GM20431 (cell line): ENCODE data around the gene GIPC2.

Experiments used
- in situ Hi-C: fragments of 300-500 bp; cut with MseI, MboI; formaldehyde crosslinking; loops from one replicate; pipeline ENCODE4 v1.15.0; 2020; ENCODE audit warnings: low sequenced_read_pairs; ENCODE audit not compliant: unreplicated experiment

The GIPC2 gene

DNA sequence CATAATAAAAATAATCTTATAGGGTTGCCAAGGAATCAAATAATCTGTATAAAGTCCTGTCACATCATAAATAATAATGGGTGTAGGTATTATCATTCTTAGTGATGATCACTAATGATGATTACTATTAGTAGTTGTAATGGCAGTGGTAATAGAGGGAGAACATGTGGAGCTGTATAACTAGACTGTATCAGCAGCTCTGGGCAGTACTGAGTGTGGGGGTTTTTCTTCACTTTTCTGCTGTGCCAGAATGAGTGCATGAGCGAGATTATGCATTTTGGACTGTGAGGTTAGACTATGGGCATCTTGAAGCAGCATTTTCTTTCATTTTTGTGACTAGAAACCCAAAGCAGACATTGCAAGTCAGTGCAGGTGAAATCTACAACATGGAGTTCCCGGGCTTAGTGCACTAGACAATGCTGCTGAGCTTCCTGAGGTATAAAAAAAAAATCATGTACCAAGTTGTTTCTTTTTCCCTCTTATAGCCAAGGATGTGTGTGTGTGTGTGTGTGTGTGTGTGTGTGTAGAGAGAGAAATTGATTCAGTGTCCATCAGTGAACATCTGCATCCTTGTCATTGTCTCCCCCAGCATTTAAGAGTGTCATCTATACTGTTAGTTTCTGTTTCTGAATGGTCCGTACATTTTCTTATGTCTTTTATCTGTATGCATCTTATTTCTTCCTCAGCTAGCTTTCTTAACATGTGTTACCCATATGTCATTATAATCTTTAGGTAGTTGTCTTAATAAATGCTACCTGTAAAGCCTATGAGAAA is 86.6 kb downstream of the GIPC2 start:
- in situ Hi-C loops, result loop anchor here (10.0 kb wide), 1 partner anchor 472 kb away; no protein-coding TSS in a partner anchor

DNA sequence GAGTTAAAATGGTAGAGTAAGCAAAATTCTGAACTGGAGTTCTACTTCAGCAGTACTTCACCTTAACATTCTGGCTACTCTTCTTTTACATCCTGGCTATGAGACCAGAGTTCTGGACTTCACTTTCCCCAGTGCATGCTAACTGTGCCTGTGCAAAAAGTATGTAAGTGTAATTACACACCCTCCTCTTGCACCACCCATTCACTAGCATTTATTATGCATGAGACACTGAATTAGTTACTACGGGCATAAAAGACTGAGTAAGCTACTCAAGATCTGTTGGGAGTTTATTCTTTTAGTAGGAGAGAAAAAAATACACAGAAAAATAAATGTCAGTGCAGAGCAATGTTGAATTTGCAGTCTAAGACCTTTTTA is 87.2 kb downstream of the GIPC2 start:
- in situ Hi-C loops, result loop anchor here (10.0 kb wide), 1 partner anchor 472 kb away; no protein-coding TSS in a partner anchor

DNA sequence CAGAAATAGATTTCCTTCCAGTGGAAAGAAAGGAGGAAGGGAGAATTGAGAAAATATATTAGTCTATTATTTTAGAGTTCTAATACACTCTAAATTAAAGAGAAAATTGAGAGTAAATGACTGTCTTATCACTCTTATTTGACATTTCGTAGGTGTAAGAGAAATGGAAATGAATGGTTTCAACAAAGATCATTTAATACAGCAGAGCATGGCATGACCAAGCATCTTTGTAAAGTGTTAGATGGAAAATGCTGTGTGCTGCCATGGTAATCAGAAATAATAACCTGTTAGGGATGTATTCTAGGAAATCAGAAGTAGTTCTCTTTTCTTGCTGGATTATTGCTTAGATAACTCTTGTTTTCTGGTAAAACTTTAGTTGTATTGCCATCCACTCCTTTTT is 90.9 kb downstream of the GIPC2 start:
- in situ Hi-C loops, result loop anchor here (10.0 kb wide), 1 partner anchor 468 kb away; no protein-coding TSS in a partner anchor

DNA sequence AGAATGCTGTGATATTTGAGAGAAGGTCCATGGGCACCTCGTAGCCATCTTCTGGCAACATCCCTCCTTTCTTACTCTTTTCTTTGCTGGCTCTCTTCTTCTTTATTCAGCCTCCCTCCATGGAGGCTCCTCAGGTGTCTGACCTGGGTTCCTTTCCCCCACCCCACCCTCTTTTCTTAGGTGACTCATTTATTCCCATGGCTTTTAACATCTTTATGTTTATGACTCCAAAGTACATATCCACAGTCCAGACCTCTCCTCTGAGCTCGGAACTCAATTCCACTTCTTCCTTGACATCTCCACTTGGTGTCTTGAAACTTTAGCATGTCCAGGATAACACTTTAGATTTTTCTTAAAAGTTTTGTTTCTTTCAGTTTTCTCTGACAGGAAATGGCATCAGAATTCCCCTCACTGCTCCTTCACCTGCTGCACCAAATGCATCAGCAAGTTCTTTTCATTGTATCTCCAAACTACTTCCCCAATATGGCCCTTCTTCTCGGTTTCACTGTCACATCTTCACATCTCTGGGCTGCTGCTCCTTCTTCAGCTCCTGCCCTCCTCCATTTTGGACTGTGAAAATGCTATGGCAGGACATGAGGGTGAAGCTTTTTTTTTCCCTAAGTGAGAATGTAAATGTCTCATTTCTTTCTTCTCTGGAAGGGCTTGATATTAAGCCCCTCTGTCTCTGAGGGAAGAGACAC is 95.9 kb downstream of the GIPC2 start:
- in situ Hi-C loops, result no loop called here

DNA sequence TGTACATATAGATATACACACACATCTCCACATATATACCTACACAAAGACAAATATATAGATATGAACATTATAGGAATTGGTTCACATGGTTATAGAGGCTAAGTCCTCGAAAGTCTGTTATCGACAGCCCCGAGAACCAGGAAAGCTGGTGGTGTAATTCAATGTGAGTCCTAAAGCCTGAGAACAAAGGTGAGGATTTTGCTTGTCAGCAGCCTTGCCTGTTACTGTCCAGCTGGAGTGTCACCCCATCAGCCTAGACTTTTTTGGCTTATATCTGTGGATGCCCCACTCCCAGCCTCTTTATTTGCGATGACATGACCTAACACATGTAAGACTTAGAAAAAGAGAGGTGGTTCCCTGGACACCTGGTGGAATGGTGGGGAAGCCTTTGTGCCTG is 97.0 kb downstream of the GIPC2 start:
- in situ Hi-C loops, result no loop called here

DNA sequence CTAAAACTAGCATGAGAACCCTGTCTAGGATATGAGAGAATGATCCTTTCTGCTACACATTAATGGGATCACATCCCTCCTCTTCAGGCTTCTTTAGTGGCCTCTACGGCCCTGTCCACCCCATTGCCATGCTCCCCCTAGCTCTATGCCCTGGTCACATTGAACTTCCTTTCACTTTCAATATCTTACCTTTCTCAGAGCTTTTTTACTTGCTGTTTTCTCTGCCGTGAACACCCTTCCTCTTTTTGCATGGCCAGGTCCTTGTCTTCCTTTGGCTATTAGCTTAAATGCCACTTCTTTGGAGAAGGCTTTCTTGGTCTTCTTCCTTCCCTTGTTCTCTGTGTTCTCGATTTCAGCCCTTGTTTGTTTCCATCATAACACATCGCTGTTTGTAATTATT is 97.4 kb downstream of the GIPC2 start:
- in situ Hi-C loops, result no loop called here

DNA sequence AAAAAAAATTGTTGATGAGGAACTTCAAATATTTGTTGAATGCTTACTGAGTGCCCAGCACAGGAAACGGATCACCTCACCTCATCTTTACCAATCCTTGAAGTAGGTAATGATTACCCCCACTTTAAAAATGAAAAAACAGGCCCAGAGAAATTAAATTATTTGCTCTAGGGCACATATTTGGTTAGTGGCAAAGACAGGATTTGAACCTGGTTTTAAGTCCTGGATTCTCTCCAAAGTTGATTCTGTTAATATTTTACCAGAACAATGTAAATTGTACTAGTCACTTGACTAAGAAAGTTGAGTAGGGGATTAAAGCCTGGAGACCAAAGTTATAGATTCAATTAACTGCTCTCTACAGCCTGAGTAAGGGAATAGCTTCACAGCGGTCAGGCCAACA is 97.9 kb downstream of the GIPC2 start:
- in situ Hi-C loops, result no loop called here

DNA sequence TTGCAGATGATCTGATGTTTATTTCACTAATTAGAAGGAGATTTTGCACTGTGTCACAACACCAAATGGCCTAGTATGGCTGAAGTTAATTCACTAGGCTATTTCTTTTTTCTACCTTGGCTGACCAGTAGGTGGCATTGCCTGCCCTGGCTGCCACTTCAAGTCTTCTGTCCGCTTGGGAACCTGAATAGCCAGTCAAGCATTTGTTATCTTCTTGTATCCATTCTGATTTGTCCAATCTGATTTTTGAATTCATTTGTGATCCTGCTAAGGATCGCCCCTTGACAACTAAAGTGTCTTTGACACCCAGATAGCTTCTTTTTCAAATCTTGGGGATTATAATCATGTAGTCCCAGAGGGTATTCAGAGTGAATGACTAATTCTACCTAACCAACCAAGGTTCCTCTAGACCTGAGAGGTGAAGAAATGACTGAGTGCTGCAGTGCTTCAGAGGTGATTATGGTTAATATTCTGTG is 99.4 kb downstream of the GIPC2 start:
- in situ Hi-C loops, result no loop called here

DNA sequence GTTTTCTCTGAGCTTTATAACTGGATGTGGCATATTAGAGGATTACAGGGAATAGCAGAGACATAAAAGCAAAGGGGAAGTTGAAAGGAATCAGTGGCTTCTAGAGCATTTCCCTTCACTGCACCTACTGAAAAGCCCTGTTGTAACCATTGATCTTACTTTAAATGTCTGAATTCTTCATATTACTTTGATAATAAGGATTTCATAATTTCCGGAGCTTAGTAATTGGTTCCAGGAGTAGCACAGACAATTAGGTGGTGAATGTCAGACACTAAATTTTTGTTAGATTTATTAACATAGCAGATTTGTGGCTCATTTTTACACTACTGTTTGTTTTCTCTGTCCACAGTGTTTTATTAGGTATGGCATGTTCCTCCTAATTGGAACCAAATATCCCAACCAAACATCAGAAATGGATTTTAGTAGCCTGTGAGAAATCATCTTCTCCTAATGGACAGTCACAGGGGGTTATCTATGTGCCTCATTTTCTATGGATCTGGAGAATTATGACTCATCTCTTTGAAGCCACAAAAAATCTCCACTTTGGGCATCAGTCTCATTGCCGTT is 100.5 kb downstream of the GIPC2 start:
- in situ Hi-C loops, result no loop called here

DNA sequence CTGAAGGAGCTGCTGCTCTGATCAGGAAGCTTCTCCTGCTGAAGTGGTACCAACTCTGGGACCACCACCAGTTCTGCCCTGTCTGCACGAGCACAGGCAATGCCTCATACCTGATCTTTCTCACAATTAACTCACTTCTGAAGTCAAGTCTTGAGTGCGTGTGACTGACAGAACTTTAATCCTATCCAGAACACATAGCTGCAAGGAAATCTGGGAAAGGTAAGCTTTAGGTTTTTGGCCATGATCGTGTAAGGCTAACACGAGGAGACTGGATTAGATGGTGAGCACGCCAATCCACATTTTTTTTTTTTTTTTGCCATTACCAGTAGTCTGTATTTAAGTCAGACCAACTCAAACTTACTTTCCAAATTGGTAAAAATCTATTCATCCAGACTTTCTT is 101.3 kb downstream of the GIPC2 start:
- in situ Hi-C loops, result no loop called here

DNA sequence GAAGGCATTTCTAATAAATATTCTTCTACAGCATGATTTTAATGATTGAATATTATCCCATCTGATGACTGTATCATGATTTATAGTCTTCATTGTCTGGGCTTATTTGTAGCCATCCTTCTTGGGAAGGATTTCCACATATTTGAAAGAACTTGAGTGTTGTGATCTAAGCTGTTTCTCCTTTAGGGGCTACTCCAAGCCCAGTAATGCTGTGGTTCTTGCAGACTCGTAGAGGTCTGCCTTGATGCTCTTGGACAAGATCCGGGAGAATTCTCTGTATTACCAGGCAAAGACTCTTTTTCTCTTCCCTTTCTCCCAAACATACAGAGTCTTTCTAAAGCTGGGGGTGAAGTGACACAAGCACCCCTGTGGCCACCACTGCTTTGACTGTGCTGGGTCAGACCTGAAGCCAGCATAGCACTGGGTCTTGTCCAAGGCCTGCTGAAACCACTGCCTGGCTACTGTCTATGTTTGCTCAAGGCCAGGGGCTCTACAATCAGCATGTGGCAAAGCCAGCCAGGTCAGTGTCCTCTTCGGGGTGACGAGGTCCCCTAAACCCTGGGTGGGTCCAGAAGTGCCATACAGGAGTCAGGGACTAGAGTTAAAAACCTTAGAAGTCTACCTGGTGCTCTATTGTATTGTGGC is 107.4 kb downstream of the GIPC2 start:
- in situ Hi-C loops, result no loop called here

DNA sequence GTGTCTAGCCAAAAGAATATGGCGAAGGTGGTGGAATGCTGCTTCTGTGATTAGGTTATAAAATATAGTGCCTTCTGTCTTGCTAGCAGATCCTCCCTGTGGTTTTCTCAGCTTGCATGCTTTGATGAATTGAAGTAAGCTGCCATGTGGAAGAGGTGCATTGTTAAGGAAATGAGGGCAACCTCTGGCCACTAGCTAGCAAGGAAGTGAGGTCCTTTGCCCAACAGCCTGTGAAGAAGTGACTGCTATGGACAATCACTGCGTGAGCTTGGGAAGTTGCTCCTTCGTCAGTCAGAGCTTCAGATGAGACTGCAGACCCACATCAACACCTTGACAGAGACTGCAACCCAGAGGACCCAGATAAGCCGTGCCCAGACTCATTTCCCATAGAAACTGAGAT is 109.4 kb downstream of the GIPC2 start:
- in situ Hi-C loops, result no loop called here

DNA sequence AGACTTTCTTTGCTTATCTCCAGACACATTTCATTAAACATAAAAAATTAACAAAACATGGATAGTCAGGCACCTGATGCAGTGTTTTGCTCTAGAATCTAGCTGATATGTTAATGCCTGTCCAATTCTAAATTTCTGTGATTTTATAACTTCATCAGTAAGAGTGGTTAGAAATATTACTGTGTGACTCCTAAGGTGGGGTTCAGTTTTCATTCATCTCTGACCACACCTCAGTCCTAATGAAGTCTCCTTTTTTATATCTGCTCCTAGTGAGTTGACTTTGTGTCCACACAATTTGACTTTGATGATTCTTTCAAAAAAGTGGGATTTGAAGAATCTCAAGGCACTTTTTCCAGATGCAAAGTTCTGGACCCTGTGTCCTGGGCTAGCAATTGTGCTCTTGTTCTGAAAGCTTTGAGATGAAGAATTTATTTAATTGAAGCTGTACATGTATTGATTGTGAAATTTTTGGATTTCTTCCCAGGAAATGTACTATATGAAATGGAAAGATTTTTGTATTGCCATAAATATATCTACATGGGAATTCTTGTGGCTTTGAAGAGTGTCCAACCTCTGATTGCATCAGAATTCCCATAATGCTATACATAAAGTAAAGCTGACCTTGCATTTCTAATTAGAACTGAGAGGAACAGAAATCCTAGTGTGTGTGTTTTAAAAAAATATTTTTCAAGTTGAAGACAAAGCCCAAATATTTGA is 111.2 kb downstream of the GIPC2 start:
- in situ Hi-C loops, result no loop called here

DNA sequence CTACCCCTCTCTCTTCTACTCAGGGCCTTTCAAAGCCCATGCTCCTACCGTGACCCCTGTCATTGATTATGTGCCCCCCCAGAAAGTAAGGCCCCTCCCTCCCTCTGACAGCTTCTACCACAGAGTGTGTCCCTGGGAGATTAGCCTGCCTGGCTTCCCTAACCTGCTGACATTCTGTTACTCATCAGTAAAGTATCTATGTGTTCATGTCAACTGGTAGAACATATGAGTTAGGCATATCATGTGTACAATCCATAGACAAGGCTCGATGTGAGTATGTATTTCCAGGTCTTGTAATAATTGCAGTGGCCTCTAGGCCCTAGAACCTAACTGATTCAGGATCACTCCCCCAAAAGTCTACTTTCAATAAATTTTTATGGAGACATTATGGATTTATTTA is 120.0 kb downstream of the GIPC2 start:
- in situ Hi-C loops, result no loop called here

DNA sequence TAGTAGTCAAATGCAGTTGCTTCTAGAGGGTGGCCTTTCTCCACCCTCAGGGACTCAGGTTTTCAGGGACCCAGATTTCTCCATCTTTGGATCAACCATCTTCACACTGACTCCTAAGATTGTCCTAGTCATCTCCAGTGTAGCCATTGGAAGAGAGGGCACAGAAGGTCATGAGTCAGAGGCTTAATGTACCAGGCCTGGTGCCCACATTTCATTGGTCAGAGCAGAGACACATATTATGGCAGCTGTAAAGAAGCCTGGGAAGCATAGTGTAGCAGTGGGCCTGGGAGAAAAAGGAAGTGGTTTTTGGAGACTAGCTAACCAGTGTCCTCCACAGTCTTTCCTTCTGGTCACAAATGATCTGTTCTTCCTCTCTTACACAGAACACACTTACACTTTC is 122.5 kb downstream of the GIPC2 start:
- in situ Hi-C loops, result no loop called here

DNA sequence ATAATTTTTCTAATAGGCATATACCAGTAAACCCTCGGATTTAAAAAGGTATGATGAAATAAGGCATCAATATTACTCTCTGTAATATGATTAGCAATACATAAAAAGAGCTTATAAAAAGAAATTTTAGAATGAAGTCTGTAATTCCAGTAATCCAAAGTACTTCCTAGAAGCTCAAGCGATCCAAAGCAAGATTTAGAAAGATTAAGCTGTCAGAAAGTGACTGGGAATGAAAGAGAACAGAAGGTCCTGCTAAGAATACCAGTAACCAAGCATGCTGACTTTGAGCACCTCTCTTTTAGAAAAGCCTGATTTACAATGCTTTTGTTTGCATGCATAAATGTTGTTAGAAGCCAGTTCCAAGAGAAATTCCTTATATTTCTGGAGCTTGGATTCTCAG is 125.1 kb downstream of the GIPC2 start:
- in situ Hi-C loops, result no loop called here

DNA sequence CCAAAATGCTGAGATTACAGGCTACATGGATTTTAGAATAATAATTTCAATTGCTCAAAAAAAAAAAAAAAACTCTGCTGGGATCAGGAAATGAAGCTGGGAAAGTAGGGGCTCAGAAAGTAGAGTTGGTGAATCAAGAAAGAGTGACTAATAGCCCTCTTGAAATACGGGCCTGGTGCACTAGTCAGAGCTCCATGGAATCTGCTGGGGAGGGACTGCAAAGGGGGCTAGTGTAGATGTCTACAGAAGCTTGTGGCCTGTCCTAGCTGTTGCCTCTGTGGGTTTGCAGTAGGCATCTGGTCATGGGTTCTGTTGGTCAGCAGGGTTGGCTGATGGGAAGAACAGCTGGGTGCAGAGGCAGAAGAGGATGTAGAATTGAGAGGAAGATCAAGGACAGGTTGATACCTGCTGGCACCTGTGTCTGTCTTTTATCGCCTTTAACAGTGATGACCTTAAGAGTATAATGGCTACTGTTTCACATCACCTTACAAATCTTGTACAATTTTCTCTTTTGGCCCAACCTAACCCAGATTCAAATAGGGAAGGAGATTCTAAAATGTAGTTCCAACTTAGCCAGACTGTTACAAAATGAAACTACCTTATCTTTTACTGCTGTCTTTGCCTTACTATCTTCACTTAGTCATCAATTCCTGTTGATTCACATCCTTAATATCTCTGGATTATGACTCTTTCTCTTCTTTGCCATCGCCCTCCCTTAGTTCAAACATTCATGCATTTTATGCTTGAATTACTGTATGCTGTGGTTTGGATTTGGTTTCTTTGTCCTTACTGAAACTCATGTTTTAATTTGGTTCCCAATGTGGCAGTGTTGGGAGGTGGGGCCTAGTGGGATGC is 126.2 kb downstream of the GIPC2 start:
- in situ Hi-C loops, result no loop called here

DNA sequence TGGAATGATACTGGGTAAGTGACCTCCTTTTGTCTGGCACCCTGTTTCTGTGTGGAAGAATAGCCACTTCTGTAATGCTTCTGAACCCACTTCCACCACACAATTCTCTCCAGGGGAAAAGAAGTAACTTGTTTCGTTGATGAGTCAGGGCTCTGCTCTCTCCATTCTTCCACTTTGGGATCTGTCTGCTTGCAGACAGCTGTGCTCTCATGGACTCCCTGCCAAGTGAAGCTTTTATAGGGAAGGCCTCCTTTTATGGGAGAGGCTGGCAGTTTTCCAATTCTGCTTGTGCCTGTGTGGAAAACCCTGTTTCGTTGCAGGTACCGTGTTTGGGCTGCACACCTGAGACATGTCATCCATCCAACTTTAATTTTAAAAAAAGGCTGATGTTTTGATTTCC is 130.7 kb downstream of the GIPC2 start:
- in situ Hi-C loops, result no loop called here

DNA sequence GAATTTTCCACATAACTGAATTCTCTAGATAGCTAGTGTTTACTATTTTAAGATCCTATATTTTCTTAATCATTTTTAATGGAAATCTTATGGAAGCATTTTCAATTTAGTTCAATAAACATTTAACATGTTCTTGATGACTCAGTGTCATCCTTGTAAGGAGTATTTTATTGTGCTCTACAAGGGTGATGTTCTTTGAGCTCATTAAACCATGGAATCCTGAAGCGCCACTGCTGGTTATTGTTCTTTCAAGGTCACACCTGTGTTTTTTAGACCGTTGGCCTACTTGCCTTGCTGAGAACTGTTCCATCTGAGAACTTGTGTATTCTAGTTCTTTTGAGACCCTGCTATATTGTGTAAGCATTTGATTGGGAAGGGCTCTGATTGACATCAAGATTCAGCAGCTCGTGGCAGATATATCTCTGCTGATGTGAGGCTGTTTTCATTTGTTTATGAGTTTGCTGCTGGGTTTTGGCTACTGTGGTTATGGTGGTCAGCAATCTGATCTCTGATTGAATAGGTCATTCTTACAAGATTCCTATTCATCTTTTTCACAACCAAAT is 132.0 kb downstream of the GIPC2 start:
- in situ Hi-C loops, result no loop called here
